H9 (cell line): ENCODE data around the gene PPOX. TPM values are rescaled to one million over a fixed set of nuclear protein-coding genes. Genes with fewer than 3 reads are reported as not detected.

Experiments
- DNase-seq: peaks from one replicate; pipeline ENCODE4 v3.0.0-alpha.2; 2017
- H2AFZ ChIP-seq: one replicate; pipeline ENCODE4 v1.6.1; 2013; ENCODE audit warnings: mild to moderate bottlenecking, low read length, control low read depth, moderate library complexity
- H2AK5ac ChIP-seq: 2 replicates; pipeline ENCODE4 v1.6.1; 2013; ENCODE audit warnings: low read length, control low read depth, mixed read lengths; ENCODE audit not compliant: insufficient read length
- H2BK120ac ChIP-seq: one replicate; pipeline ENCODE4 v1.6.1; 2013; ENCODE audit warnings: low read depth, mild to moderate bottlenecking, low read length, control low read depth, inconsistent platforms; ENCODE audit not compliant: poor library complexity, severe bottlenecking
- H2BK12ac ChIP-seq: 2 replicates; pipeline ENCODE4 v1.6.1; 2013; ENCODE audit warnings: low read length, control low read depth, mixed read lengths, low read depth; ENCODE audit not compliant: insufficient read length
- H2BK15ac ChIP-seq: 2 replicates; pipeline ENCODE4 v1.6.1; 2013; ENCODE audit warnings: low read depth, low read length, control low read depth
- H2BK20ac ChIP-seq: one replicate; pipeline ENCODE4 v1.6.1; 2013; ENCODE audit warnings: low read depth, mild to moderate bottlenecking, low read length, control low read depth, inconsistent platforms; ENCODE audit not compliant: poor library complexity, severe bottlenecking
- H2BK5ac ChIP-seq: 2 replicates; pipeline ENCODE4 v1.6.1; 2013; ENCODE audit warnings: low read length, control low read depth, mixed read lengths; ENCODE audit not compliant: insufficient read length
- H3K14ac ChIP-seq: 2 replicates; pipeline ENCODE4 v1.6.1; 2013; ENCODE audit warnings: low read length, control low read depth; ENCODE audit not compliant: insufficient read depth
- H3K18ac ChIP-seq: 2 replicates; pipeline ENCODE4 v1.6.1; 2013; ENCODE audit warnings: low read depth, mild to moderate bottlenecking, mixed read lengths, low read length, control low read depth; ENCODE audit not compliant: insufficient read length
- H3K23ac ChIP-seq: 2 replicates; pipeline ENCODE4 v1.6.1; 2013; ENCODE audit warnings: low read length, control low read depth, mixed read lengths, low read depth; ENCODE audit not compliant: insufficient read length
- H3K23me2 ChIP-seq: 2 replicates; pipeline ENCODE4 v1.6.1; 2013; ENCODE audit warnings: low read depth, mild to moderate bottlenecking, mixed read lengths, low read length, control low read depth; ENCODE audit not compliant: insufficient read length, poor library complexity, severe bottlenecking
- H3K27ac ChIP-seq: 2 replicates; pipeline ENCODE4 v1.5.1; 2013; ENCODE audit warnings: low read length, control low read depth, mixed read lengths, low read depth; ENCODE audit not compliant: insufficient read length
- H3K27me3 ChIP-seq: 2 replicates; pipeline ENCODE4 v1.6.1; 2013; ENCODE audit warnings: low read length, control low read depth, inconsistent platforms; ENCODE audit not compliant: insufficient read depth
- H3K4ac ChIP-seq: 2 replicates; pipeline ENCODE4 v1.6.1; 2013; ENCODE audit warnings: low read depth, mild to moderate bottlenecking, control low read depth, inconsistent platforms, low read length, moderate library complexity
- H3K4me1 ChIP-seq: 2 replicates; pipeline ENCODE4 v1.6.1; 2013; ENCODE audit warnings: low read length, control low read depth, inconsistent platforms; ENCODE audit not compliant: insufficient read depth
- H3K4me2 ChIP-seq: 2 replicates; pipeline ENCODE4 v1.6.1; 2013; ENCODE audit warnings: low read length, control low read depth, mixed read lengths; ENCODE audit not compliant: insufficient read length, insufficient read depth
- H3K56ac ChIP-seq: 2 replicates; pipeline ENCODE4 v1.6.1; 2013; ENCODE audit warnings: low read depth, mild to moderate bottlenecking, mixed read lengths, low read length, control low read depth; ENCODE audit not compliant: insufficient read length
- H3K79me1 ChIP-seq: 2 replicates; pipeline ENCODE4 v1.6.1; 2013; ENCODE audit warnings: low read depth, mild to moderate bottlenecking, moderate library complexity, low read length, control low read depth, inconsistent platforms; ENCODE audit not compliant: insufficient read depth, poor library complexity, severe bottlenecking
- H3K79me2 ChIP-seq: 2 replicates; pipeline ENCODE4 v1.6.1; 2013; ENCODE audit warnings: low read length, control low read depth, inconsistent platforms; ENCODE audit not compliant: insufficient read depth
- H3K9ac ChIP-seq: 2 replicates; pipeline ENCODE4 v1.6.1; 2013; ENCODE audit warnings: low read length, control low read depth, mixed read lengths; ENCODE audit not compliant: insufficient read length; ENCODE audit errors: extremely low read depth
- H3K9me3 ChIP-seq: one replicate; pipeline ENCODE4 v1.6.1; 2013; ENCODE audit warnings: low read depth, low read length, inconsistent platforms; ENCODE audit not compliant: control insufficient read depth
- H3T11ph ChIP-seq: one replicate; pipeline ENCODE4 v1.6.1; 2013; ENCODE audit warnings: mild to moderate bottlenecking, low read length, control low read depth, inconsistent platforms
- H4K20me1 ChIP-seq: one replicate; pipeline ENCODE4 v1.6.1; 2013; ENCODE audit not compliant: control insufficient read depth, insufficient read length, insufficient read depth
- H4K5ac ChIP-seq: 2 replicates; pipeline ENCODE4 v1.6.1; 2013; ENCODE audit warnings: low read depth, mild to moderate bottlenecking, mixed read lengths, low read length, control low read depth; ENCODE audit not compliant: insufficient read length
- H4K8ac ChIP-seq: replicated peaks from 2 replicates; pipeline ENCODE4 v1.6.1; 2013; ENCODE audit warnings: low read length, control low read depth, mixed read lengths, low read depth; ENCODE audit not compliant: insufficient read length
- H4K91ac ChIP-seq: 2 replicates; pipeline ENCODE4 v1.6.1; 2013; ENCODE audit warnings: low read depth, mild to moderate bottlenecking, moderate library complexity, mixed read lengths, low read length, control low read depth; ENCODE audit not compliant: insufficient read length
- H3K27ac Mint-ChIP-seq, 3 experiments: 2 replicates in 2 of 3; 3 replicates in 1 of 3; pipeline ENCODE4 v1.8.0; 2020 to 2021; ENCODE audit warnings: mixed read lengths in 3 of 3, mild to moderate bottlenecking in 1 of 3, moderate library complexity in 1 of 3
- H3K27me3 Mint-ChIP-seq: 2 replicates; pipeline ENCODE4 v1.8.0; 2021; ENCODE audit warnings: low read depth, mild to moderate bottlenecking, moderate library complexity, mixed read lengths
- H3K36me3 Mint-ChIP-seq, 3 experiments: 2 replicates in 2 of 3; 3 replicates in 1 of 3; pipeline ENCODE4 v1.8.0; 2020 to 2021; ENCODE audit warnings: low read depth in 3 of 3, mixed read lengths in 3 of 3; ENCODE audit not compliant: insufficient read depth in 1 of 3
- H3K4me1 Mint-ChIP-seq, 2 experiments: 2 replicates each; pipeline ENCODE4 v1.8.0; 2020; ENCODE audit warnings: mixed read lengths in 2 of 2
- H3K4me3 Mint-ChIP-seq, 2 experiments: 2 replicates in 1 of 2; 3 replicates in 1 of 2; pipeline ENCODE4 v1.8.0; 2020 to 2021; ENCODE audit warnings: mild to moderate bottlenecking in 2 of 2, mixed read lengths in 2 of 2, moderate library complexity in 1 of 2
- H3K9me3 Mint-ChIP-seq, 2 experiments: 2 replicates in 1 of 2; 3 replicates in 1 of 2; pipeline ENCODE4 v1.8.0; 2020; ENCODE audit warnings: mild to moderate bottlenecking in 2 of 2, mixed read lengths in 2 of 2, moderate library complexity in 1 of 2
- WGBS: extraction: QIAGEN DNeasy Blood & Tissue Kit; methylation state at CpG from one replicate; pipeline ENCODE4 v1.1.7; 2013; ENCODE audit warnings: missing lambda C conversion rate, low lambda C conversion rate, mixed read lengths; ENCODE audit not compliant: insufficient read length; ENCODE audit errors: extremely low coverage; 5-methylcytosine and 5-hydroxymethylcytosine counted together
- total RNA-seq: library from RNA; stranded (reverse); gene quantifications from 2 replicates; pipeline ENCODE4 v1.2.1, GENCODE V29; 2021
- TF ChIP-seq, protein P1 (sequence below): fragments of 200-600 bp; sonication (generic); conservative IDR thresholded peaks from 3 replicates; pipeline ENCODE4 v1.8.0; 2021; ENCODE audit warnings: antibody characterized with exemption, mild to moderate bottlenecking

Gene PPOX
- total RNA-seq, 1 experiment from 2014 or later = 39.8 TPM

DNA sequence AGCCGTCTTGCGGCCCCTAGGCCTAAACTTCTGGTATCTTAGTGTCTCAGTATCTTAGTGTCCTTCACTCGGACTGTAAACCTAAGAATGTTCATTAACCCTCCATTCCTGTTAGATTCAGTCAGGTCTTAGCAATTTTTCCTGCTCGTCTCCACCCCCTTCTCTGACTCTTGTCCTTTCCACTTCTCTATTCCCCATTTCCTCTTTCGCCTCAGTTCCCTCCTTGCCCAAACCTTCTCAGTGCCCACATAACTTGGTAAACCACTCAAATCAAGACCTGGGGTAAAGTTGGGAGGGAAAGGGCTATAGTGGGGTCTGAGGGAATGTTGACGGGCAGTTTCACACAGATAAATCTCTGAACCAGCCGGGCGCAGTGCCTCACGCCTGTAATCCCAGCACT, 48.1 kb downstream of the PPOX start:
- no peak overlapping the region for H4K5ac ChIP-seq
- no peak overlapping the region for H2AFZ ChIP-seq
- Mint-ChIP-seq H3K9me3 (no peaks in the 10 kb centered on the region), H3K4me3 (no peak overlapping the region), H3K27me3 (no peaks in the 10 kb centered on the region), H3K36me3 (peaks cover 23 to 54% (median 52%) of the 10 kb centered on the region in 3 experiments), H3K4me1 (peaks cover 24 to 29% of the 10 kb centered on the region in 2 experiments), H3K27ac (peak overlapping the region in 1 of 3 experiments; percentile 65; a peak in 2 of 7 replicates)
- no peak overlapping the region for H2BK5ac ChIP-seq
- no peaks in the 10 kb centered on the region for H3K79me2 ChIP-seq
- no peaks in the 10 kb centered on the region for H3K9me3 ChIP-seq
- no peak overlapping the region for H3K4me2 ChIP-seq
- no peak overlapping the region for H4K8ac ChIP-seq
- no peak for DNase-seq
- H2BK15ac ChIP-seq = no peak overlapping the region
- no peak overlapping the region for H2BK20ac ChIP-seq
- H3K4ac ChIP-seq = no peak overlapping the region
- H3T11ph ChIP-seq = no peak overlapping the region
- no peak overlapping the region for H2AK5ac ChIP-seq
- no peak overlapping the region for H2BK120ac ChIP-seq
- H3K4me1 ChIP-seq = peaks cover 6% of the 10 kb centered on the region; the same call in 1 of the 2 replicates
- H3K27me3 ChIP-seq = no peaks in the 10 kb centered on the region
- no peaks in the 10 kb centered on the region for H3K79me1 ChIP-seq
- no peak overlapping the region for H2BK12ac ChIP-seq
- H4K91ac ChIP-seq = no peak overlapping the region
- no peak overlapping the region for H3K18ac ChIP-seq
- no peak overlapping the region for H3K9ac ChIP-seq
- TF ChIP-seq, protein P1, sequence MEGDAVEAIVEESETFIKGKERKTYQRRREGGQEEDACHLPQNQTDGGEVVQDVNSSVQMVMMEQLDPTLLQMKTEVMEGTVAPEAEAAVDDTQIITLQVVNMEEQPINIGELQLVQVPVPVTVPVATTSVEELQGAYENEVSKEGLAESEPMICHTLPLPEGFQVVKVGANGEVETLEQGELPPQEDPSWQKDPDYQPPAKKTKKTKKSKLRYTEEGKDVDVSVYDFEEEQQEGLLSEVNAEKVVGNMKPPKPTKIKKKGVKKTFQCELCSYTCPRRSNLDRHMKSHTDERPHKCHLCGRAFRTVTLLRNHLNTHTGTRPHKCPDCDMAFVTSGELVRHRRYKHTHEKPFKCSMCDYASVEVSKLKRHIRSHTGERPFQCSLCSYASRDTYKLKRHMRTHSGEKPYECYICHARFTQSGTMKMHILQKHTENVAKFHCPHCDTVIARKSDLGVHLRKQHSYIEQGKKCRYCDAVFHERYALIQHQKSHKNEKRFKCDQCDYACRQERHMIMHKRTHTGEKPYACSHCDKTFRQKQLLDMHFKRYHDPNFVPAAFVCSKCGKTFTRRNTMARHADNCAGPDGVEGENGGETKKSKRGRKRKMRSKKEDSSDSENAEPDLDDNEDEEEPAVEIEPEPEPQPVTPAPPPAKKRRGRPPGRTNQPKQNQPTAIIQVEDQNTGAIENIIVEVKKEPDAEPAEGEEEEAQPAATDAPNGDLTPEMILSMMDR = no peak
- WGBS = no CpG with 5 or more reads among the region's 9 CpGs
- H3K14ac ChIP-seq = no peak overlapping the region
- H3K23me2 ChIP-seq = no peaks in the 10 kb centered on the region
- no peak overlapping the region for H3K56ac ChIP-seq
- no peak overlapping the region for H3K27ac ChIP-seq
- H3K23ac ChIP-seq = no peak overlapping the region
- H4K20me1 ChIP-seq = no peaks in the 10 kb centered on the region
